ENCODE measurements around the gene WIPI1.
"Not testable (repeated sequence)": the region's sequence is repeated elsewhere in the genome, so short reads cannot be mapped to it uniquely, and the experiment has no call there.

The WIPI1 gene

DNA sequence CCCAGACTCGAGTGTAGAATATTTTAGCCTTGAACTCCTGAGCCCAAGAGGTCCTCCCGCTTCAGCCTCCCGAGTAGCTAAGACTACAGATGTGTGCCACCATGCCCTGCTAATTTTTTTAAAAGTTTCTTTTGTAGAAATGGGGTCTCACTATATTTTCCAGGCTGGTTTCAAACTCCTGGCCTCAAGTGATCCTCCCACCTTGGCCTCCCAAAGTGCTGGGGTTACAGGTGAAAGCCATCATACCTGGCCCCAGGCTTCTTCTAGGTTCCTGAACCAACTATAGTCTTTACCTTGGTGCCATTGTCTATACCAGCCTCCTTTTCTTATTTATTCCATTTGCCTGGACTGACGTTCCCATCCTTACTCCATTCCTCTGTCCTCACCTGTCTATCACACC is 37.8 kb upstream of the WIPI1 start:
- H3K4me3 ChIP-seq (replicated peaks; ENCODE audit: insufficient read depth, low read length): no peak overlapping the region
- no peak for TF ChIP-seq GABPA (IDR thresholded peaks at IDR 0.05; ENCODE audit: low read depth)
- TF ChIP-seq SPI1 (IDR thresholded peaks at IDR 0.05; ENCODE audit: borderline replicate concordance, low read depth): no peak
- TF ChIP-seq, protein P1, sequence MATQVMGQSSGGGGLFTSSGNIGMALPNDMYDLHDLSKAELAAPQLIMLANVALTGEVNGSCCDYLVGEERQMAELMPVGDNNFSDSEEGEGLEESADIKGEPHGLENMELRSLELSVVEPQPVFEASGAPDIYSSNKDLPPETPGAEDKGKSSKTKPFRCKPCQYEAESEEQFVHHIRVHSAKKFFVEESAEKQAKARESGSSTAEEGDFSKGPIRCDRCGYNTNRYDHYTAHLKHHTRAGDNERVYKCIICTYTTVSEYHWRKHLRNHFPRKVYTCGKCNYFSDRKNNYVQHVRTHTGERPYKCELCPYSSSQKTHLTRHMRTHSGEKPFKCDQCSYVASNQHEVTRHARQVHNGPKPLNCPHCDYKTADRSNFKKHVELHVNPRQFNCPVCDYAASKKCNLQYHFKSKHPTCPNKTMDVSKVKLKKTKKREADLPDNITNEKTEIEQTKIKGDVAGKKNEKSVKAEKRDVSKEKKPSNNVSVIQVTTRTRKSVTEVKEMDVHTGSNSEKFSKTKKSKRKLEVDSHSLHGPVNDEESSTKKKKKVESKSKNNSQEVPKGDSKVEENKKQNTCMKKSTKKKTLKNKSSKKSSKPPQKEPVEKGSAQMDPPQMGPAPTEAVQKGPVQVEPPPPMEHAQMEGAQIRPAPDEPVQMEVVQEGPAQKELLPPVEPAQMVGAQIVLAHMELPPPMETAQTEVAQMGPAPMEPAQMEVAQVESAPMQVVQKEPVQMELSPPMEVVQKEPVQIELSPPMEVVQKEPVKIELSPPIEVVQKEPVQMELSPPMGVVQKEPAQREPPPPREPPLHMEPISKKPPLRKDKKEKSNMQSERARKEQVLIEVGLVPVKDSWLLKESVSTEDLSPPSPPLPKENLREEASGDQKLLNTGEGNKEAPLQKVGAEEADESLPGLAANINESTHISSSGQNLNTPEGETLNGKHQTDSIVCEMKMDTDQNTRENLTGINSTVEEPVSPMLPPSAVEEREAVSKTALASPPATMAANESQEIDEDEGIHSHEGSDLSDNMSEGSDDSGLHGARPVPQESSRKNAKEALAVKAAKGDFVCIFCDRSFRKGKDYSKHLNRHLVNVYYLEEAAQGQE (IDR thresholded peaks at IDR 0.05; ENCODE audit: insufficient replicate concordance, low read depth): no peak
- TF ChIP-seq POLR2AphosphoS5 (IDR thresholded peaks at IDR 0.05; ENCODE audit: low read depth): no peak
- TF ChIP-seq, protein P2, sequence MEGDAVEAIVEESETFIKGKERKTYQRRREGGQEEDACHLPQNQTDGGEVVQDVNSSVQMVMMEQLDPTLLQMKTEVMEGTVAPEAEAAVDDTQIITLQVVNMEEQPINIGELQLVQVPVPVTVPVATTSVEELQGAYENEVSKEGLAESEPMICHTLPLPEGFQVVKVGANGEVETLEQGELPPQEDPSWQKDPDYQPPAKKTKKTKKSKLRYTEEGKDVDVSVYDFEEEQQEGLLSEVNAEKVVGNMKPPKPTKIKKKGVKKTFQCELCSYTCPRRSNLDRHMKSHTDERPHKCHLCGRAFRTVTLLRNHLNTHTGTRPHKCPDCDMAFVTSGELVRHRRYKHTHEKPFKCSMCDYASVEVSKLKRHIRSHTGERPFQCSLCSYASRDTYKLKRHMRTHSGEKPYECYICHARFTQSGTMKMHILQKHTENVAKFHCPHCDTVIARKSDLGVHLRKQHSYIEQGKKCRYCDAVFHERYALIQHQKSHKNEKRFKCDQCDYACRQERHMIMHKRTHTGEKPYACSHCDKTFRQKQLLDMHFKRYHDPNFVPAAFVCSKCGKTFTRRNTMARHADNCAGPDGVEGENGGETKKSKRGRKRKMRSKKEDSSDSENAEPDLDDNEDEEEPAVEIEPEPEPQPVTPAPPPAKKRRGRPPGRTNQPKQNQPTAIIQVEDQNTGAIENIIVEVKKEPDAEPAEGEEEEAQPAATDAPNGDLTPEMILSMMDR (IDR thresholded peaks at IDR 0.05; ENCODE audit: insufficient read depth, low read length): no peak
- DNase-seq (ENCODE audit: low read depth in 1 of 2, low spot score in 1 of 2): no peak
- no peak overlapping the region for H3K27ac ChIP-seq (replicated peaks)
- no peaks in the 10 kb centered on the region for H3K27me3 ChIP-seq (ENCODE audit: insufficient read depth, poor library complexity, severe bottlenecking)

DNA sequence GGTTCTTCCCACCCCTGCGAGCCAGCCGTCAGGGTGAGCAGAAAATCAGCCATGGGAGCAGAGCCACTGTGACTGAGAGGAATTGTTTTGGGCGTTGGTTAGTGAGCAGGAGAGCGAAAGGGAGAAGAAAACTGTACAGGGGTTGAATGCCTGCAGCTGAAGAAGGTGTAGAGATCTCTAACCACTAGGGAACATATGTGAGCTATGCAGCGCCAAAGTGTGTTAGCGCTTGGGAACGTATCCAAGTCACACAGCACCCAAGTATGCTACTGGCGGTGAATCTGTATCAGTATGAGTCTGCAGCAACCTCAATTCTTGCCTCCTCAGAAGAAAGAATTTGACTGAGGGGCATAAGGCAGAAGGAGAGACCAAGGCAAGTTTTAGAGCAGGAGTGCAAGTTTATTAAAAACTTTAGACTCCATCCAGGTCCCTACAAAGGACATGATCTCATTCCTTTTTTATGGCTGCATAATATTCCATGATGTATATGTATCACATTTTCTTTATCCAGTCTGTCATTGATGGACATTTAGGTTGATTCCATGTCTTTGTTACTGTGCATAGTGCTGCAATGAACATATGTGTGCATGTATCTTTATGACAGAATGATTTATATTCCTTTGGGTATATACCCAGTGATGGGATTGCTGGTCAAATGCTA is 35.2 kb upstream of the WIPI1 start:
- H3K27me3 ChIP-seq (ENCODE audit: insufficient read depth, poor library complexity, severe bottlenecking); H3K4me3 ChIP-seq (replicated peaks; ENCODE audit: insufficient read depth, low read length); DNase-seq (ENCODE audit: low read depth in 1 of 2, low spot score in 1 of 2); H3K27ac ChIP-seq (replicated peaks): not testable (repeated sequence)

DNA sequence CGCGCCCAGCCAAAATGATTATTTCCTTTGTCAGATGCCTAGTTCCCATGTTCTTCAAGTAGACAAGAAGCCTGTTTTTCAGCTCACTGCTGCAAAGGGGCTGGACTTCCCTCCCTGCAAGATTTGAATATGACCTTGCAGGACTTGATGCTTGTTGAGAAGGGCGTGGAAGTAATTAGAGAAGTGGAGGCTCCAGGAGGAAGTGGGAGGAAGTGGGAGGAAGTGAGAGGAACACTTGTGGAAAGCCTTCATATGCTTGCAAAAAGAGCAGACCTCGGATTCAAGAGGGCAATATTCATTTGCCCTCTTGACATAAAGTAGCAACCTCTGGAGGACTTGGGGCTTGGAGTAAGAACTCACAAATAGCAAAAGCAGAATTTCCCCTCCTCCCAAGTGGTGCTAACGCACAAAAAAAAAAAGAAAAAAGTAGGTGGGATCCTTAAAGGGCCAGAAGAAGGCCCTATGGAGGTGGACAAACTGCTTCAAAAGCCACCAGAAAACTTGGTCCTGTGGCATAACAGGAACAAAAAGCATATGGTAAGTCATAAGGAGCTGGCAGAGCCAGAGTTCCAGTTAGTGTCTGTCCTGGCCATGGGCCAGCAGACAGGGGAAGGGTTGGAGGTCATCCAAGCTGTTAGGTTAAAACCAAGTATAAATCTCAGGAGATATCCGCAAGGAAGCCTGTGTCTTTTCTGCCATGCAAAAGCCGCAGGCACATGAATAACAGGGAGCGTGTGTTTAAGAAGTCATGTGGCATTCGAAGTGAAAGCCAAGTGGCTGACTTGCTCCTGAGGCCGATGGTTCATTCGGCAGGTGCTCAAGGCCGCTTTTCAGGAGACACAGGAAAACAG is 34.3 kb upstream of the WIPI1 start:
- peak overlapping the region; percentile 45 for H3K27ac ChIP-seq (replicated peaks)
- H3K4me3 ChIP-seq (replicated peaks; ENCODE audit: insufficient read depth, low read length): no peak overlapping the region
- DNase-seq (ENCODE audit: low read depth in 1 of 2, low spot score in 1 of 2): peak; percentile 61 to 91

More for the DNA sequence above, 34.3 kb upstream of the WIPI1 start:
- TF ChIP-seq, protein P2 (IDR thresholded peaks at IDR 0.05; ENCODE audit: insufficient read depth, low read length): no peak
- no peak for TF ChIP-seq POLR2AphosphoS5 (IDR thresholded peaks at IDR 0.05; ENCODE audit: low read depth)
- TF ChIP-seq, protein P1 (IDR thresholded peaks at IDR 0.05; ENCODE audit: insufficient replicate concordance, low read depth): no peak
- peak; percentile 100 for TF ChIP-seq SPI1 (IDR thresholded peaks at IDR 0.05; ENCODE audit: borderline replicate concordance, low read depth)
- TF ChIP-seq GABPA (IDR thresholded peaks at IDR 0.05; ENCODE audit: low read depth): no peak
- H3K27me3 ChIP-seq (ENCODE audit: insufficient read depth, poor library complexity, severe bottlenecking): no peaks in the 10 kb centered on the region

Measured in HL-60 (cell line).